Right ventricle myocardium inferior (tissue), 1 donor: Measurements from ENCODE around the gene RBM34. TPM values are rescaled to one million over a fixed set of nuclear protein-coding genes. Genes with fewer than 3 reads are reported as not detected.
"Not testable (repeated sequence)": the region's sequence is repeated elsewhere in the genome, so short reads cannot be mapped to it uniquely, and the experiment has no call there.

Source experiments
- ATAC-seq: fragments of 200-7000 bp; cut with Tn5 transposase; one replicate; pipeline ENCODE4 v1.9.1; 2020; ENCODE audit warnings: mild to moderate bottlenecking, moderate library complexity
- DNase-seq: peaks from one replicate; pipeline ENCODE4 v3.0.0; 2021; ENCODE audit errors: missing footprints
- intact Hi-C: fragments of 100-400 bp; cut with DNase I; formaldehyde crosslinking; loops from one replicate; pipeline ENCODE4 v1.11.0; 2022
- microRNA-seq: library from miRNA; unstranded; fragments of <30 nt; microRNA quantifications from one replicate; pipeline ENCODE4 v1.2.0, GENCODE V29; 2020
- total RNA-seq: library from RNA; stranded (reverse); fragmentation: NEBNext Ultra II Directional; extraction: Animal tissue kit (Norgen Biotek cat#: 25700); gene quantifications from one replicate; pipeline ENCODE4 v1.2.1, GENCODE V29; 2021
- donor health status: DM: no; HTN: yes; CAD: no; lungs with severe emphysema.

Gene RBM34
- total RNA-seq, 1 donor from 2014 or later: 50.6 TPM

DNA sequence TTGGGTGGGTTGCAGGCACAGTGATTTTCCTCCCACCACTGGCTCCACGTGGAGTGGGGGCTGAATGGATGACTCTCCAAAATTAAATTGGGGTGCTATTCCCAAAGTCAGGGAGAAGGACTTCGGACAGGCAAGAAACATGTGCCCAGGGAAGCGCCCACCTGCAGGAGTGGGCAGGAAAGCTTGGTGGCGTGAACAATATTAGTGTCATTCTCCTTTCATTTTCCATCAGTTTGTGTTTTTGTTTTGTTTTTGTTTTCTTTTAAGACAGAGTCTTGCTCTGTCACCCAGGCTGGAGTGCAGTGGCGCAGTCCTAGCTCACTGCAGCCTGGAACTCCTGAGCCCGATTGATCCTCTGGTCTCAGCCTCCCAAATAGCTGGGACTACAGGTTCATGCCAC is 62.5 kb downstream of the RBM34 start:
- intact Hi-C loops: no loop called here
- DNase-seq: no peak
- no peak for ATAC-seq

DNA sequence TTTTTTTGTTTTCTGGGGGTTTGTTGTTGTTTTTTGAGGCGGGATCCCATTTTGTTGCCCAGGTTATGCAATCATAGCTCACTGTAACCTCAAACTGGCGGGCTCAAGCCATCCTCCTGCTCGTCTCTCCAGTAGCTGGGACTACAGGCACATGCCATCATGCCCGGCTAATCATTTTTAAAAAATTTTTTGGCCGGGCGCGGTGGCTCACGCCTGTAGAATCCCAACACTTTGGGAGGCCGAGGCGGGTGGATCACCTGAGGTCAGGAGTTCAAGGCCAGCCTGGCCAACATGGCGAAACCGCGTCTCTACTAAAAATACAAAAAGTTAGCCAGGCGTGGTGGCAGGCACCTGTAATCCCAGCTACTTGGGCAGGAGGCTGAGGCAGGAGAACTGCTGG is 63.5 kb downstream of the RBM34 start:
- intact Hi-C loops, DNase-seq, ATAC-seq: not testable (repeated sequence)

DNA sequence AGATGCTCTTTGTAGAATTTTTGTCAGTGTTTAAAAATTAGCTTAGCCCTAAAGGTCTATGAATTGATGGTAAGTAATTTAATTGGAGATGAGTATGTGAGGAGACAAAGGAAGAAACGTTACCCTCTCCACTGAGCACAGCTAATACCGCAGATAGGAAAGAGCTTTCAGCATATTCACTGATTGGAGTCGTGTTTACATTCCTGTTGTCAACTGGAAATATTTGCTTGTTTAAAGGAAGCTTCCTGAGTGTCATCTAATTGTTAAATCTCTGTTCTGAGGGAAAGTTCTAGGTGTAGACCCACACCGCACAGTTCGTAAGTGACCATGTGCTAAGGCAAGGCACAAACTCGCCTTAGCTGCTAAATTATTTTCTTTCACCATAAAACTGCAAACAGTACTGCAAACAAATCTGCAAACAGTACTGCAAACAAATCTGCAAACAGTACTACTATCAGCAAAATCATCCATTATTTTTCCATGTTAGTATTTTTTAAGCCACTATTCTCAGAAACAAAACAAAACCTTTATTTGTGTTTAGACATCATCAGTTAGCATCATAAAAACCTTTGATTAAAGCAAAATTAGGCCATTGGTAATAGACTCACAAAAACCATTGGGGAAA is 65.0 kb downstream of the RBM34 start:
- DNase-seq (no peak), ATAC-seq (no peak)
- intact Hi-C loops: no loop called here

DNA sequence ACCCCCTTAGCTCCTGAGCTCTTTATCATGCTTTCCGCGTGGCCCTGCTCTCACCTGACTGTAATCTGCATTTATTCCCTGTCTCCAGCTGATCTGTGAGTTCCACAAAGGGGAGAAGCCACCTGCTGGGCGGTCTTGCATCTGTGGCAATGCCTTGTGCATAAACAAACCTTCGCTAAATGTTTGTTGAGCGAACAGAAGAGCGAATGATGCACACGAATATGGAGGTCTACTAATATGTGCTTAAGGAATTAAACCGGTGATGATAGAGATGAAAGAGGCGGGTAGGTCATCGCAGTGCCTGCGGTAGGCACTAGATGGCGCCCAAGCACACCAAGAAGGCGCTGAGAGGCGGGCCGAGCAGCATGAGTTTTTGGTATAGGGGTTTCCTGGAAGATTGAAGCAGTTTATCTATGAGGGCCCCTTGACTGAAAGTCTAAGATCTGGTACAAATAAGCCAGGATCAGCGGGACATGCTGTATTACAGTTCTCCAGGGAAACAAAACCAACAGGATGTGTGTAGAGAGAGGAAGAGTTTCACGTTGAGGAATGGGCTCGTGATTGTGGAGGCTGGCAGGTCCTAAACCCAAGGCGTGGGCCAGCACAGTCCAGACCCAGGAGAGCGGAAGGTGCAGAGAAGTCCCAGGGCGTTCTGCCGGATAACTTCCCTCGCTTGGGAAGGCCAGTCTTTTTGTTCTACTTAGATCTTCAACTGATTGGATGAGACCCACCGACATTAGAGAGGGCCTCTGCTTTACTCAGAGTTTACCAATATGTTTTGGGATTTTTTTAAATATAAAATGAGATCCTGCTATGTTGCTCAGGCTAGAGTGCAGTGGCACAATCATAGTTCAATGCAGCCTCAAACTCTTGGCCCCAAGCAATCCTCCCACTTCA is 67.1 kb downstream of the RBM34 start:
- peak; percentile 89 for DNase-seq
- ATAC-seq: peak; percentile 77
- intact Hi-C loops: loop anchor here (2.0 kb wide), 1 partner anchor 607 kb away; no protein-coding TSS in a partner anchor

DNA sequence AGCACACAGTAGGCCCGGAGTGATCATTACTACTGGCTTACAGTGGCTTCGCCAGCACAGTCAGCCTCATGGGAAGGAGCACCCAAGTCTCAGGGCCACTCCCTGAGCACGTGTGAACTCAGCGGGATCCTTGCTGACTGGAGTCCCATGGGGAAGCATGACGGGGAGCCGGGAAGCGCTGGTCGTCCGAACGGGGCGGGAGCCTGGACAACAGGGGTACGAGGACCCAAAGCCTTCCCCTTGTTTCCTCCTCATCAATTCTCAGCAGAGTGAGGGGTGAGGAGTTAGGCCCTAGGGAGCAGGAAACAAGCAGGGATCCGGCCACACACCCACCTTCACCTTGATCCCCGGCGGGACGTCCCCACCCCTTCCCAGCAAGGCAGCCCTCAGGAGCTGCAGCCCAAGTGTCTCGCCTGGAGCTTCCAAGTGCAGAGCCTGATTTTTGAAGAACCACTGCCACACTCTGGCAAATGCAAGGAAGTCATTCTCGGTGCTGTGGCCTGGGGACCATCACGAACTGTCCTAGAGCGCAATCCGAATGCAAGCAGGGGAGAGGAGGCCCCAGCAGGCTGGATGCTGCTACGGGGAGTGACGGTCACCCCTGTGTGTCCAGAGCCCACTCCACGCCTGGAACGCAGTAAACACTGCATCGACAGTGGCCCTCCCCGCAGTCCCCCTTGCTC is 67.9 kb downstream of the RBM34 start:
- intact Hi-C loops: loop anchor here (2.0 kb wide), 1 partner anchor 606 kb away; no protein-coding TSS in a partner anchor
- no peak for DNase-seq
- ATAC-seq: peak; percentile 92

DNA sequence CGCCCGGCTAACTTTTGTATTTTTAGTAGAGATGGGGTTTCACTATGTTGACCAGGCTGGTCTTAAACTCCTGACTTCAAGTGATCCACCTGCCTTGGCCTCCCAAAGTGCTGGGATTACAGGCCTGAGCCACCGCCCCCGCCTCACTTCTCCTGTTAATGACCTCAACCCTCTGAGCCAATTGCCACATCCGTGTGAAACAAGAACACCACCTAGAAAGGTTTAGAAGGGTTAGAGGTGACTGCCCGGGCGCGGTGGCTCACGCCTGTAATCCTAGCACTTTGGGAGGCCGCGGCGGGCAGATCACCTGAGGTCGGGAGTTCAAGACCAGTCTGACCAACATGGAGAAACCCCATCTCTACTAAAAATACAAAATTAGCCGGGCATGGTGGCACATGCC is 68.6 kb downstream of the RBM34 start:
- not testable (repeated sequence) for DNase-seq, ATAC-seq
- intact Hi-C loops: loop anchor here (2.0 kb wide), 1 partner anchor 606 kb away; no protein-coding TSS in a partner anchor

DNA sequence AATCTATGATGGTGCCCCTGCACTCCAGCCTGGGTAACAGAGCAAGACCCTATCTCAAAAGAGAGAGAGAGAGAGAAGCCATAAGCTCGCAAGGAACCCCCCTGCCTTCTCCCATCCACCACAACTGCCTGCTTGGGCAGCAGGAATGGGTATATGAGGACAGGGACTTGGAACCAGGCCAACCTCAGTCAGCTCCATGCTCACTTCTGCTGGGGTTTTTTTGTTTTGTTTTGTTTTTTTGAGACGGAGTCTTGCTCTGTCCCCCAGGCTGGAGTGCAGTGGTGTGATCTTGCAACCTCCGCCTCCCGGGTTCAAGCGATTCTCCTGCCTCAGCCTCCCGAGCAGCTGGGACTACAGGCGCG is 69.0 kb downstream of the RBM34 start:
- not testable (repeated sequence) for ATAC-seq, DNase-seq
- intact Hi-C loops: loop anchor here (2.0 kb wide), 1 partner anchor 605 kb away; no protein-coding TSS in a partner anchor

DNA sequence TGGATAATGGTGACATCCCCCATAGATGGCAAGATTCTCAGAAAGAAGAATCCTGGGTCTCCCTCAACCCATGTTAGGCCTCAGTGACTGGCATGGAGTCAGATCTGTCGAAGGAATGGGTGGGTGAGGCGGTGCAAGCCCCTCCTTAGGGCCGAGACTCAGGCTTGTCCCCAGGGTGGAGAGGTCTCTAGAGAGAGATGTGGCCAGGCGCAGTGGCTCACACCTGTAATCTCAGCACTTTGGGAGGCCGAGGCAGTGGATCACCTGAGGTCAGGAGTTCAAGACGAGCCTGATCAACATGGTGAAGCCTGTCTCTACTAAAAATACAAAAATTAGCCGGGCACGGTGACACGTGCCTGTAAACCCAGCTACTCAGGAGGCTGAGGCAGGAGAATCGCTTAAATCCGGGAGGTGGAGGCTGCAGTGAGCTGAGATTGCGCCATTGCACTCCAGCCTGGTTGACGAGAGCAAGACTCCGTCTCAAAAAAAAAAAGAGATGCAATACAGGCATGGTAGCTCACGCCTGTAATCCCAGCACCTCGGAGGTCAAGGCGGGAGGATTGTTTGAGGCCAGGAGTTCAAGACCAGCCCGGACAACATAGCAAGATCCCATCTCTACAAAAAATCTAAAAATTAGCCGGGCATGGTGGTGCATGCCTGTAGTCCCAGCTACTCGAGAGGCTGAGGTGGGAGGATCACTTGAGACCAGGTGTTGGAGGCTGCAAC is 69.6 kb downstream of the RBM34 start:
- ATAC-seq, DNase-seq: not testable (repeated sequence)
- intact Hi-C loops: loop anchor here (2.0 kb wide), 1 partner anchor 605 kb away; no protein-coding TSS in a partner anchor

DNA sequence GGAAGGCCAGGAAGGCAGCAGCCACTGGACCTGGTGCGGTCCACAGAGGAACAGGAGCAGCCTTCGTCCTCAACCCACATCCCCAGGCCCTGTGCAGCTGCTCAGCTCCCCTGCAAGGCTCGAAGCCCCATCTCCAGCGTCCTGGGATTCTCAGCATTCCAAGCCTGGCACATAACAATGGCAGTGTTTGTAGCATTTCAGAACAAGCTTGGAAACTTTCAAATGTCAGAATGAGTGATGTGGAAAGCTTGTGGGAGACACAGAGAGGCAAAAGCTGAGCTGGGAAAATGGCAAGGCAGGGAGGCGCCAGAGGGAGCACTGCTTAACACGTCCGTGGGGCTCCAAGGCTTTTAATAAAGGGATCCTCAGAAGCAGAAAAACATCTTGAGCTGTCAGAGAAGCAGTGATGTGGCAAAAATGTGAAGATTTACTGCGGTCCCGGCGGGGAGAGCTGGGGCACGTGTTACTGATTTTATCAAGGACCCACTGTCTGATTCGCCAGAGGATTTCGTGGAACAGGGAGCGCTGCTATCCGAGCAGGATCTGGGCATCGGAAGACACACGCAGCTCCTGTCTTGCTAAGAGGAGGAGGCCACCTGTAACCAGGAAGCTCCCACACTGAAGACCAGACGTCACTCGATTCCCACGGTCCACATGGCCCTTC is 70.5 kb downstream of the RBM34 start:
- ATAC-seq: no peak
- intact Hi-C loops: no loop called here
- DNase-seq: no peak

DNA sequence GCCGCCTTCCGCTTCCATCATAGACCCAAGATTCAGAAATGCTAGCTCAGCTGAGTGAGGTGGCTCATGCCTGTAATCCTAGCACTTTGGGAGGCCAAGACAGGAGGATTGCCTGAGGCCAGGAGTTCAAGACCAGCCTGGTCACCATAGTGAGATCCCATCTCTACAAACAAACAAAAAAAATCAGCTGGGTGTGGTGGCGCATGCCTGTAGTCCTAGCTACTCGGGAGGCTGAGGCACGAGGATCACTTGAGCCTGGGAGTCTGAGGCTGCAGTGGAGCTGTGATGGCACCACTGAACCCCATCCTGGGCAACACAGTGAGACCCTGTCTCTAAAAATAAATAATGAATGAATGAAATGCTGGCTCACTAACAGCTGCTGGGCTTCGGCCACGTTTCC is 72.1 kb downstream of the RBM34 start:
- intact Hi-C loops: no loop called here
- ATAC-seq (no peak), DNase-seq (no peak)

DNA sequence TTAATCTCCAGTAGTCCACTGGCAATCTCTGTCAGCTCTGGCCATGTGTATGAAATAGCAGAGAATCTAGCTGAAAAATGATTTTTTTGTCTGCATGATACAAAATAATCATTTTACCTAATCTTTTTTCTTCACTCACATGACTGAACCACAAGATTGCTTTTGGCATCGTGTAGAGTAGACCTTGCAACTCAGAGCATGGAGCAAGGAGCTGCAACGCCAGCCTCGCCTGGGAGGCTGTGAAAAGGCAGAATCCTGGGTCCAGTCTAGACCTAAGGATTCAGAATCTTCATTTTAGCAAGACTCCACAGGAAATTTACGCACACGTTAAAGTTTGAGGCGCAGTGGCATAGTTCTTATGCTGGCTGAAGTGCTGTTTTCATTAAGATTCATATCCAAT is 72.6 kb downstream of the RBM34 start:
- ATAC-seq (no peak), DNase-seq (no peak)

DNA sequence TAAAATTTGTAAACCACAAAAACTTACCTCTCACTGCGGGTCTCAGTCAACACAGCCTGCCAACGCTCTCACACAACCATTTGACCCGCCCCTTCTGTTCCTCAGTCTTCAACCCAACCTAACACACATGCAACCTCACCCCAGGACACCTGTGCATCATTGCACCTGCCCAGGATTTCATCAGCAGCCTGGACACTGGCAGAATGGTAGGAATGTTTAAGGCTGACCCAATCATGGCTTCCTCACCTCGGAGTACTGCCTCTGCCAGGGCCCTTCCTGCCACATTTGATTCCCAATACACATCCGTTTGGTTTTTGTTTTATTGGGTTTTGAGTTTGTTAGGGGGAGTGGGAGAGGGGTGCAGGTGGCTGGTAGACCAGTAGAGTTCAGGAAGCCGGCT is 73.1 kb downstream of the RBM34 start:
- intact Hi-C loops: no loop called here
- ATAC-seq (no peak), DNase-seq (no peak)

More for the DNA sequence above, 72.6 kb downstream of the RBM34 start:
- intact Hi-C loops: no loop called here

DNA sequence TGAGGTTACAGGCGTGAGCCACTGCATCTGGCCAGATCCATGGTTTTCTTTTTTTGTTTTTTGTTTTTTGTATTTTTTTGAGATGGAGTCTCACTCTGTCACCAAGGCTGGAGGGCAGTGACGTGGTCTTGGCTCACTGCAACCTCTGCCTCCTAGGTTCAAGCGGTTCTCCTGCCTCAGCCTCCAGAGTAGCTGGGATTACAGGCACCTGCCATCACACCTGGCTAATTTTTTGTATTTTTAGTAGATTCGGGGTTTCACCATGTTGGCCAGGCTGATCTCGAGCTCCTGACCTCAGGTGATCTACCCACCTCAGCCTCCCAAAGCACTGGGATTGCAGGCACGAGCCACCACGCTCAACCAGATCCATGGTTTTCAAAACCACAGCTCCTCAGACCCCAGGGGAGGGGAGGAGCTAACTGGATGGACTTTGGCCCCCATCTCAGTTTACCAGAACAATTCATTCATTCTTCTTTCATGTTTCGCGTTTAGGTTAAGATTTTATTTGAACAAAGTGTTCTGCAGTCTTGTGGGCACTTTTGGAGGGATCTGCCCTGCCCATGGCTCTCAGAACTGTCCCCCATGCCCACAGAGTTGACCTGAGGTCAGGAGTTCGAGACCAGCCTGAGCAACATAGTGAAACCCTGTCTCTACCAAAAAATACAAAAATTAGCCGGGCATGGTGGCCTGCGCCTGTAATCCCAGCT is 75.5 kb downstream of the RBM34 start:
- intact Hi-C loops, DNase-seq: not testable (repeated sequence)

More for the DNA sequence above, 75.5 kb downstream of the RBM34 start:
- ATAC-seq: not testable (repeated sequence)

Small RNA genes lying within 50 kb of the gene (microRNA-seq; reads per million reads assigned to microRNA genes)
- gene MIR4753: not detected

Other genes with a start within 250 kb of the RBM34 start
- 81.9 TPM for gene TOMM20, start 32.4 kb downstream of the RBM34 start, total RNA-seq
- gene ARID4B, start 166.9 kb upstream of the RBM34 start, total RNA-seq: 14.8 TPM
- 33.1 TPM for gene GGPS1, start 167.3 kb upstream of the RBM34 start, total RNA-seq
- 22.8 TPM for gene TBCE, start 206.2 kb upstream of the RBM34 start, total RNA-seq